DND-41 (cell line): ENCODE data around the gene POT1.

Experiments
- ATAC-seq: fragments of 200-7000 bp; cut with Tn5 transposase; 3 replicates; pipeline ENCODE4 v1.9.1; 2021; ENCODE audit warnings: low read depth; ENCODE audit not compliant: insufficient read depth
- DNase-seq: peaks from one replicate; pipeline ENCODE4 v3.0.0-alpha.2; 2020
- H2AFZ ChIP-seq: 2 replicates; pipeline ENCODE4 v1.6.0; 2012; ENCODE audit warnings: low read depth, low read length
- H3K27ac ChIP-seq: 2 replicates; pipeline ENCODE4 v1.5.1; 2012; ENCODE audit warnings: low read length, inconsistent platforms
- H3K27me3 ChIP-seq: fragments of 200-600 bp; sonication (generic); 2 replicates; pipeline ENCODE4 v1.6.0; 2012; ENCODE audit warnings: low read length, mild to moderate bottlenecking, inconsistent platforms; ENCODE audit not compliant: insufficient read depth, poor library complexity
- H3K36me3 ChIP-seq: 2 replicates; pipeline ENCODE4 v1.5.1; 2012; ENCODE audit warnings: low read length, inconsistent platforms; ENCODE audit not compliant: insufficient read depth
- H3K4me1 ChIP-seq: 2 replicates; pipeline ENCODE4 v1.5.1; 2012; ENCODE audit warnings: mild to moderate bottlenecking, low read length; ENCODE audit not compliant: insufficient read depth
- H3K4me2 ChIP-seq: 2 replicates; pipeline ENCODE4 v1.6.0; 2012; ENCODE audit warnings: mild to moderate bottlenecking, moderate library complexity, low read length, inconsistent platforms; ENCODE audit not compliant: insufficient read depth
- H3K4me3 ChIP-seq, 2 experiments: fragments of 200-600 bp in 1 of 2; shearing (Covaris generic) in 1 of 2; 2 replicates each; pipeline ENCODE4 v1.5.1; 2012 to 2016; ENCODE audit warnings: inconsistent platforms in 2 of 2, low read length in 2 of 2, mild to moderate bottlenecking in 2 of 2, low read depth in 1 of 2, moderate library complexity in 1 of 2
- H3K79me2 ChIP-seq: 2 replicates; pipeline ENCODE4 v1.6.0; 2012; ENCODE audit warnings: low read length, inconsistent platforms; ENCODE audit not compliant: insufficient read depth
- H3K9ac ChIP-seq: 2 replicates; pipeline ENCODE4 v1.6.0; 2012; ENCODE audit warnings: low read depth, mild to moderate bottlenecking, inconsistent platforms, low read length, moderate library complexity
- H3K9me3 ChIP-seq: 2 replicates; pipeline ENCODE4 v1.5.1; 2012; ENCODE audit warnings: low read length, moderate library complexity, mild to moderate bottlenecking, inconsistent platforms; ENCODE audit not compliant: insufficient read depth, severe bottlenecking
- H4K20me1 ChIP-seq: 2 replicates; pipeline ENCODE4 v1.6.0; 2012; ENCODE audit warnings: low read length; ENCODE audit not compliant: insufficient read depth
- CTCF ChIP-seq: IDR thresholded peaks from 2 replicates; pipeline ENCODE4 v1.5.1; 2012; ENCODE audit warnings: borderline replicate concordance, low read length, moderate library complexity, mild to moderate bottlenecking; ENCODE audit not compliant: poor library complexity, severe bottlenecking; ENCODE audit errors: extremely low read depth
- EZH2 ChIP-seq: IDR thresholded peaks from 3 replicates; pipeline ENCODE4 v1.6.1; 2012; ENCODE audit warnings: borderline replicate concordance, low read depth, mild to moderate bottlenecking, moderate library complexity, low read length, inconsistent platforms; ENCODE audit not compliant: severe bottlenecking

Gene POT1

DNA sequence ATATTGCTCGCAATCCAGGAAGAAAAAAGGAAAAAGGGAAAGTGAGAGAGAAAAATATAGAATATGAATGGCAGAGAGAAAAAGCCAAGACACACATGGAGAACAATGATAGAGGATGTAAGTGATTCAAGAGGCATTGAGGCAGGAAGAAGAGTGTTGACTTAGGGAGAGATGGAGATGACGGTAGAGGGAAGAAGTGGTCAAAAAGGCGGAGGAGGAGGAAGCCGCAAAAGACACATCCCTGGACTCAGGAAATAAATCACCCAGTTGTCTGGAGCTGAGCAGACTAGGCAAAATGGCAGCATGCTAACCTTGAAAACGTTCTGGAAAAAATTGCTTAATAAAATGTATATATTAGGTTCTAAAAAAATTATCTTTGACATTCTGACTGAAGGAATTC is 146.4 kb downstream of the POT1 start:
- H3K4me1 ChIP-seq: no peaks in the 10 kb centered on the region
- no peaks in the 10 kb centered on the region for H3K27me3 ChIP-seq
- no peak overlapping the region for H3K9ac ChIP-seq
- H3K36me3 ChIP-seq: no peaks in the 10 kb centered on the region
- H3K4me2 ChIP-seq: no peak overlapping the region
- no peak overlapping the region for H3K4me3 ChIP-seq
- no peaks in the 10 kb centered on the region for H3K79me2 ChIP-seq
- no peak overlapping the region for H3K27ac ChIP-seq
- no peak for ATAC-seq
- H3K9me3 ChIP-seq: no peaks in the 10 kb centered on the region
- TF ChIP-seq CTCF (no peak), EZH2 (no peak)
- no peaks in the 10 kb centered on the region for H4K20me1 ChIP-seq
- DNase-seq: no peak
- H2AFZ ChIP-seq: no peak overlapping the region

- H2AFZ ChIP-seq: no peak overlapping the region
- TF ChIP-seq CTCF: no peak
- TF ChIP-seq EZH2: no peak
- no peaks in the 10 kb centered on the region for H3K27me3 ChIP-seq
- H3K4me3 ChIP-seq: no peak overlapping the region
- H3K79me2 ChIP-seq: no peaks in the 10 kb centered on the region
- no peak overlapping the region for H3K27ac ChIP-seq
- no peak for DNase-seq
- H3K9ac ChIP-seq: no peak overlapping the region
- no peaks in the 10 kb centered on the region for H3K9me3 ChIP-seq
- H3K36me3 ChIP-seq: no peaks in the 10 kb centered on the region
- ATAC-seq: no peak
- no peak overlapping the region for H3K4me2 ChIP-seq
- H3K4me1 ChIP-seq: no peaks in the 10 kb centered on the region
- no peaks in the 10 kb centered on the region for H4K20me1 ChIP-seq
Observed at GRCh38 chr7:124781907-124782734, 147.5 kb downstream of the POT1 start.

GRCh38 chr7:124781418-124781817 is 148.2 kb downstream of the POT1 start:
- Histone ChIP-seq H3K4me1 (no peaks in the 10 kb centered on the region), H3K79me2 (no peaks in the 10 kb centered on the region), H3K36me3 (no peaks in the 10 kb centered on the region), H4K20me1 (no peaks in the 10 kb centered on the region), H3K27me3 (no peaks in the 10 kb centered on the region), H3K27ac (no peak overlapping the region), H2AFZ (no peak overlapping the region), H3K4me3 (no peak overlapping the region), H3K9ac (no peak overlapping the region), H3K4me2 (no peak overlapping the region), H3K9me3 (no peaks in the 10 kb centered on the region)
- no peak for TF ChIP-seq EZH2
- no peak for TF ChIP-seq CTCF
- ATAC-seq (no peak), DNase-seq (no peak)
